Central memory CD8-positive, alpha-beta T cell (primary cell): ENCODE data around the gene AGPAT2.
"Not testable (repeated sequence)": the region's sequence is repeated elsewhere in the genome, so short reads cannot be mapped to it uniquely, and the experiment has no call there.

Source experiments
- ATAC-seq: fragments of 150-1000 bp; cut with Tn5 transposase; replicated peaks from 2 replicates; pipeline ENCODE4 v1.10.0; 2022; ENCODE audit warnings: mild to moderate bottlenecking, moderate FRiP score, moderate number of reproducible peaks; ENCODE audit not compliant: poor library complexity, severe bottlenecking; ENCODE audit errors: extremely low read depth
- DNase-seq, 2 donors: peaks; one replicate each; pipeline ENCODE4 v3.0.0; 2021; ENCODE audit warnings: low spot score in 2 of 2
- H3K27ac Mint-ChIP-seq: one replicate; pipeline ENCODE4 v1.8.0; 2022; ENCODE audit warnings: low read depth, mild to moderate bottlenecking, moderate library complexity, mixed read lengths
- H3K27me3 Mint-ChIP-seq: one replicate; pipeline ENCODE4 v1.8.0; 2022; ENCODE audit warnings: mixed read lengths
- H3K36me3 Mint-ChIP-seq: one replicate; pipeline ENCODE4 v1.8.0; 2022; ENCODE audit warnings: mild to moderate bottlenecking, moderate library complexity, mixed read lengths; ENCODE audit not compliant: insufficient read depth
- H3K4me1 Mint-ChIP-seq: one replicate; pipeline ENCODE4 v1.8.0; 2022; ENCODE audit warnings: mixed read lengths
- H3K4me3 Mint-ChIP-seq: one replicate; pipeline ENCODE4 v1.8.0; 2022; ENCODE audit warnings: mild to moderate bottlenecking, moderate library complexity, mixed read lengths
- H3K9me3 Mint-ChIP-seq: one replicate; pipeline ENCODE4 v1.8.0; 2022; ENCODE audit warnings: mixed read lengths

Gene AGPAT2

GRCh38 chr9:136717399-136717798 lies 30.1 kb upstream of the AGPAT2 start:
- DNase-seq (no peak), ATAC-seq (no peak)
- Mint-ChIP-seq H3K36me3 (peaks cover 5% of the 10 kb centered on the region), H3K4me1 (peaks cover 5% of the 10 kb centered on the region), H3K27me3 (peaks cover 17% of the 10 kb centered on the region), H3K27ac (no peak overlapping the region), H3K4me3 (no peak overlapping the region), H3K9me3 (no peaks in the 10 kb centered on the region)

DNA sequence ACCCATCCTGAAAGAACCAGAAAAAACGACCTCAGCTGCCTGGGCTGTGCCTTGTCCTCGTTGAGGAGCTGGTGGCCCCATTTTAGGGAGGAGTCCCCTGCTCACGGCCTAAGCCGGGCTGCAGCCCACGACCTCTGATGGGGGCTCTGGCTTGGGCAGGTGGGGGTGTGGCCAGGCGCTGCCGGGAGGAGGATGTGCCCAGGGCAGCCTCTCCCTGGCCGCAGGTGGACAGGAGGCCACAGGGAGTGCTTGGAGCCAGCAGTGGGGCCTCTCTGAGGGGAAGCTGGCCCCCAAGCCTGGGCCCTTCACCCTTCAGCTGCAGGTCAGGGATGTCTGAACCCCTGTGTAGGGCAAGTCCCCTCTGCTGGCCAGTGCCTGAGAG lies 27.6 kb upstream of the AGPAT2 start:
- ATAC-seq (no peak), DNase-seq (no peak)
- Mint-ChIP-seq H3K4me3 (no peak overlapping the region), H3K4me1 (peaks cover 11% of the 10 kb centered on the region), H3K27ac (no peak overlapping the region), H3K36me3 (peaks cover 5% of the 10 kb centered on the region), H3K9me3 (no peaks in the 10 kb centered on the region), H3K27me3 (peaks cover 38% of the 10 kb centered on the region)

- Mint-ChIP-seq H3K36me3 (peaks cover 5% of the 10 kb centered on the region), H3K4me1 (peaks cover 11% of the 10 kb centered on the region), H3K27me3 (peaks cover 40% of the 10 kb centered on the region), H3K4me3 (no peak overlapping the region), H3K27ac (no peak overlapping the region), H3K9me3 (no peaks in the 10 kb centered on the region)
- DNase-seq = no peak
- ATAC-seq = no peak
Measured at GRCh38 chr9:136714096-136714892, 27.0 kb upstream of the AGPAT2 start.

GRCh38 chr9:136713550-136713949 lies 26.3 kb upstream of the AGPAT2 start:
- H3K27ac Mint-ChIP-seq = no peak overlapping the region
- peaks cover 5% of the 10 kb centered on the region for H3K36me3 Mint-ChIP-seq
- peaks cover 45% of the 10 kb centered on the region for H3K27me3 Mint-ChIP-seq
- peaks cover 8% of the 10 kb centered on the region for H3K4me1 Mint-ChIP-seq
- no peaks in the 10 kb centered on the region for H3K9me3 Mint-ChIP-seq
- peak overlapping the region; percentile 23 for H3K4me3 Mint-ChIP-seq
- ATAC-seq (no peak), DNase-seq (no peak)

DNA sequence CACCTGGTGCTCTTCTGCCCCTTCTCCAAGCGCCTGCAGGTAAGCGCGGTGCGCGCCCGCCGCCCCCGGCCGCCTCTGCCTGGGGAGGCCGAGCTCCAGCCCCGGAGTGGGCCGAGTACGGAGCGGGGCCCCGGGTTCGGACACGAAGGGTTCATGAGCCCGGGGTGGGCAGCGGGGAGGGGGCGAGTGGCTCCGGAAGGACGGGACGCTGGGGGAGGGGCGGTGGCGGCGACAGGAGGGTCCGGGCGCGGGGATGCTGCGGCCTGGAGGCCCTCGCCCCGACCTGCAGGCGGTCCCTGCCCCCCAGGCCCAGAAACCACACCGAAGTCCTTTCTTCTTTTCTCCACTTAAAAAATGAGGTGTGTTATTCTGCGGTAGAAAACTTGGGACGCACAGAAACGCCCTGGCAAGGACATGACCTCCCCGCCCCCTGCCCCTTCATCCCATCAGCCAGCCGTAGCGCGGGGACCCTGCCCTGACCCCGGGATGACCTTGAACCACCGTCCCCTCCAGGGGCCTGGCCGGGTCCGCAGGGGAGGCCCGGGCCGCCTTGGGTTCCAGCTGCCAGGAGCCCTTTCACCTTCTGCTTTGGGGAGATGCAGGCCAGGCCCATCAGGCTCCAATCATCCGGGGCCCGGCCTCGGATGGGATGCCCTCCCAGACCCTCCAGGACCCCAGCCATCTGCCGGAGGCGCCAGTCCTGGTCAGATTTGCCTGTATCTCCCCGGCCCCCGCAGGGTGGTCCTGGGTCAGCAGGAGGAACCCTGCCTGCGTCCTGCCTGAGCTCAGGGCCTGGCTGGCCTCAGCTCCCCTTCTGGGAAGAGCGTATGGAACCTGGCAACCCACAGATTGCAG lies 25.7 kb upstream of the AGPAT2 start:
- ATAC-seq = no peak
- Mint-ChIP-seq H3K27me3 (peaks cover 51% of the 10 kb centered on the region), H3K4me1 (peaks cover 5% of the 10 kb centered on the region), H3K36me3 (peaks cover 5% of the 10 kb centered on the region), H3K9me3 (no peaks in the 10 kb centered on the region), H3K4me3 (peak overlapping the region; percentile 23), H3K27ac (no peak overlapping the region)
- no peak for DNase-seq

GRCh38 chr9:136711751-136712689 lies 24.8 kb upstream of the AGPAT2 start, which contains the start of gene DIPK1B:
Gene DIPK1B (plus strand): TSS chr9:136712572. CDS start chr9:136712666, 94 bp downstream.
- no peak for ATAC-seq
- H3K27me3 Mint-ChIP-seq = peaks cover 53% of the 10 kb centered on the region

GRCh38 chr9:136711219-136711648 lies 24.0 kb upstream of the AGPAT2 start:
- H3K27me3 Mint-ChIP-seq = peaks cover 53% of the 10 kb centered on the region
- H3K4me1 Mint-ChIP-seq, DNase-seq, H3K27ac Mint-ChIP-seq, ATAC-seq, H3K9me3 Mint-ChIP-seq, H3K36me3 Mint-ChIP-seq: not testable (repeated sequence)
- peak overlapping the region; percentile 71 for H3K4me3 Mint-ChIP-seq

More at GRCh38 chr9:136711751-136712689, 24.8 kb upstream of the AGPAT2 start, which contains the start of gene DIPK1B:
- peaks cover 5% of the 10 kb centered on the region for H3K36me3 Mint-ChIP-seq
- DNase-seq = no peak
- peak within 1 kb of the TSS; percentile 71 for H3K4me3 Mint-ChIP-seq
- H3K27ac Mint-ChIP-seq = no peak within 1 kb of the TSS
- H3K4me1 Mint-ChIP-seq = peaks cover 5% of the 10 kb centered on the region
- no peaks in the 10 kb centered on the region for H3K9me3 Mint-ChIP-seq

DNA sequence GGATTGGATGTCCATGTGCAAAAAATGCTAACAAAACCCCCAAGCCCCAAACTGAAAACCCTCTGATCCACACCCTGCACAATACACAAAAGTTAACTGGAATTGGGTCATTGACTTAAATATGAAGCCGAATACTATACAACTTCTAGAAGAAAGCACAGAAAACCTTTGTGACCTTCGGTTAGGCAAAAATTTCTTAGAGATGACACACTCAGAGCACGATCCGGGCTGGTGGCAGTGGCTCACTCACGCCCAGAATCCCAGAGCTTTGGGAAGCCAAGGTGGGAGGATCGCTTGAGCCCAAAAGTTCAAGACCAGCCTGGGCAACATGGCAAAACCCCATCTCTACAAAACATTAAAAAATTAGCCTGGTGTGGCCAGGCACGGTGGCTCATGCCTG lies 23.3 kb upstream of the AGPAT2 start:
- H3K9me3 Mint-ChIP-seq = no peaks in the 10 kb centered on the region
- H3K36me3 Mint-ChIP-seq = peaks cover 2% of the 10 kb centered on the region
- peaks cover 5% of the 10 kb centered on the region for H3K4me1 Mint-ChIP-seq
- ATAC-seq (no peak), DNase-seq (no peak)
- no peak overlapping the region for H3K27ac Mint-ChIP-seq
- H3K27me3 Mint-ChIP-seq = peaks cover 53% of the 10 kb centered on the region
- peak overlapping the region; percentile 16 for H3K4me3 Mint-ChIP-seq

DNA sequence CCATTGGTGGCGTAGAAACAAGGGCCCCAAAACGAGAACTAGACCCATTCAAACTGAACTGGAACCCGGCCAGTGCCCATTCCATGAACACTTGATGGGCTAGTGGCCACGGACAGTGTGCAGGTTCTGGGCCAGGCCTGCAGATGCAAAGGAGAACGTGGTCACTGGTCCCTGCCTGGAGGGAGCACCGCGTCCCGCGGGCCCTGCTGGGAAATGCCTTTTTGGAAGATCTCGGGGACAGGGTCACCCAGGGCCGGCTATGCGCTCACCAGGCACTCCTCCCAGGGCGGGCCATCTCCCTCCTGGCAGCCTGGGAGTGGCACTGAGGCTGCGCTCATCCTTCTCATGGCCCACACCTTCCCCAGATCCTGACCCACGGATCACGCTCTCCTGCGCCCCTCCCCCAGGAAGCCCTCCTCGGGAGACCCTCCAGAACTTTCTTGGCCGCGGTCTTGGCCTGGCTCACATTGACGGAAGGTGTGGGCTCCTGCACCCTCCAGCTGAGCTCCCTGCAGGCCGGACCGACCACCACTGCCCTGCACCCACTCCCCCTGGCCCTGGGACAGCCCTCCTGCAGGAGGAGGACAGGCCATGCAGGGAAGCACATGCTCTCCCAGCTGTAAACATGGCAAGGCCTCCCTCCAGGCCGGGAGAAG lies 22.3 kb upstream of the AGPAT2 start:
- peaks cover 2% of the 10 kb centered on the region for H3K36me3 Mint-ChIP-seq
- H3K27me3 Mint-ChIP-seq = peaks cover 53% of the 10 kb centered on the region
- H3K9me3 Mint-ChIP-seq = no peaks in the 10 kb centered on the region
- H3K4me1 Mint-ChIP-seq = peaks cover 5% of the 10 kb centered on the region
- ATAC-seq (no peak), DNase-seq (no peak)
- no peak overlapping the region for H3K4me3 Mint-ChIP-seq
- no peak overlapping the region for H3K27ac Mint-ChIP-seq

GRCh38 chr9:136707849-136708517 lies 20.7 kb upstream of the AGPAT2 start:
- no peak overlapping the region for H3K27ac Mint-ChIP-seq
- H3K27me3 Mint-ChIP-seq = peaks cover 37% of the 10 kb centered on the region
- no peaks in the 10 kb centered on the region for H3K9me3 Mint-ChIP-seq
- no peak for DNase-seq
- ATAC-seq = no peak
- peaks cover 5% of the 10 kb centered on the region for H3K4me1 Mint-ChIP-seq
- peaks cover 2% of the 10 kb centered on the region for H3K36me3 Mint-ChIP-seq
- no peak overlapping the region for H3K4me3 Mint-ChIP-seq

- DNase-seq (no peak), ATAC-seq (no peak)
- no peak overlapping the region for H3K27ac Mint-ChIP-seq
- H3K4me3 Mint-ChIP-seq = no peak overlapping the region
- H3K27me3 Mint-ChIP-seq = peaks cover 36% of the 10 kb centered on the region
- no peaks in the 10 kb centered on the region for H3K9me3 Mint-ChIP-seq
- peaks cover 5% of the 10 kb centered on the region for H3K4me1 Mint-ChIP-seq
- peaks cover 5% of the 10 kb centered on the region for H3K36me3 Mint-ChIP-seq
Measured at GRCh38 chr9:136707011-136707410, 19.8 kb upstream of the AGPAT2 start.
